HCT116 (cell line): ENCODE results near the gene PAX6. TPM values are rescaled to one million over a fixed set of nuclear protein-coding genes. Genes with fewer than 3 reads are reported as not detected.

Source experiments
- ATAC-seq: fragments of 200-7000 bp; cut with Tn5 transposase; 2 replicates; pipeline ENCODE4 v1.9.1; 2020; ENCODE audit warnings: mild to moderate bottlenecking, moderate library complexity
- BruUV-seq: library from RNA; stranded (reverse); fragments of 400-500 nt; replicated peaks from 2 replicates; lab custom pipeline; 2021; lab: Mats Ljungman, UMichigan
- CTCF ChIA-PET: fragments of 300-600 bp; sonication (Branson Sonifier 250); formaldehyde crosslinking; loops from one replicate; lab custom pipeline; 2021; ENCODE audit warnings: antibody characterized with exemption; lab: Charles Lee
- POLR2A ChIA-PET: fragments of 300-600, 350-600 bp; sonication (Branson Sonifier 250); formaldehyde crosslinking; loops from one replicate; lab custom pipeline; 2021; ENCODE audit warnings: antibody characterized with exemption; lab: Charles Lee
- RAD21 ChIA-PET, 2 experiments: fragments of 300-600 bp; sonication (Branson Sonifier 250); formaldehyde crosslinking; loops; one replicate each; lab custom pipeline; 2023; ENCODE audit warnings: low total read pairs in 2 of 2; ENCODE audit not compliant: uncharacterized antibody in 2 of 2, unreplicated experiment in 2 of 2, low non-redundant PET in 1 of 2; lab: Charles Lee
- DNase-seq: peaks from one replicate; pipeline ENCODE4 v3.0.0-alpha.2; 2010; ENCODE audit warnings: low read depth, low spot score
- H2AFZ ChIP-seq: fragments of 200-600 bp; shearing (Covaris generic), sonication (generic); 2 replicates; pipeline ENCODE4 v1.6.1; 2017; ENCODE audit warnings: low read depth, mixed run types, mixed read lengths, antibody characterized with exemption, low read length; ENCODE audit not compliant: poor library complexity, severe bottlenecking
- H3K27ac ChIP-seq: 2 replicates; pipeline ENCODE4 v1.5.1; 2012; ENCODE audit warnings: low read depth, low read length
- H3K27me3 ChIP-seq: fragments of 200-600 bp; sonication (generic); 2 replicates; pipeline ENCODE4 v1.6.1; 2016; ENCODE audit warnings: mixed run types, low read length, mixed read lengths; ENCODE audit not compliant: insufficient read depth
- H3K36me3 ChIP-seq, 2 experiments: fragments of 200-500 bp in 1 of 2; fragments of 200-600 bp in 1 of 2; sonication (Bioruptor generic) in 1 of 2; sonication (generic) in 1 of 2; 2 replicates each; pipeline versions ENCODE4 v1.5.1 to v1.6.1; 2014 to 2016; ENCODE audit warnings: low read length in 2 of 2, inconsistent platforms in 1 of 2, mixed read lengths in 1 of 2, mixed run types in 1 of 2; ENCODE audit not compliant: insufficient read depth in 2 of 2, control insufficient read depth in 1 of 2
- H3K4me1 ChIP-seq, 2 experiments: fragments of 200-600 bp in 1 of 2; sonication (generic) in 1 of 2; 2 replicates each; pipeline versions ENCODE4 v1.5.1 to v1.6.1; 2012 to 2017; ENCODE audit warnings: low read length in 2 of 2, inconsistent platforms in 1 of 2, mild to moderate bottlenecking in 1 of 2, mixed read lengths in 1 of 2, mixed run types in 1 of 2, moderate library complexity in 1 of 2; ENCODE audit not compliant: insufficient read depth in 2 of 2, control insufficient read depth in 1 of 2
- H3K4me2 ChIP-seq: fragments of 200-600 bp; sonication (generic); 2 replicates; pipeline ENCODE4 v1.6.1; 2017; ENCODE audit warnings: mixed run types, low read length, mixed read lengths
- H3K4me3 ChIP-seq, 2 experiments: fragments of 200-600 bp in 1 of 2; sonication (generic) in 1 of 2; replicated peaks in 1 of 2; 2 replicates each; pipeline ENCODE4 v1.5.1; 2011 to 2016; ENCODE audit warnings: low read length in 2 of 2, control low read depth in 1 of 2, low read depth in 1 of 2, mild to moderate bottlenecking in 1 of 2, mixed read lengths in 1 of 2, mixed run types in 1 of 2
- H3K79me2 ChIP-seq: fragments of 200-600 bp; sonication (generic); 2 replicates; pipeline ENCODE4 v1.6.1; 2017; ENCODE audit warnings: mild to moderate bottlenecking, mixed run types, low read length, moderate library complexity, mixed read lengths; ENCODE audit not compliant: insufficient read depth
- H3K9ac ChIP-seq: fragments of 200-600 bp; sonication (generic); 2 replicates; pipeline ENCODE4 v1.6.1; 2016; ENCODE audit warnings: low read length, mixed read lengths
- H3K9me2 ChIP-seq: fragments of 200-600 bp; sonication (generic), shearing (Covaris generic); 2 replicates; pipeline ENCODE4 v1.6.1; 2017; ENCODE audit warnings: mixed run types, mild to moderate bottlenecking, moderate library complexity; ENCODE audit not compliant: insufficient read depth
- H3K9me3 ChIP-seq, 2 experiments: fragments of 200-500 bp in 1 of 2; fragments of 200-600 bp in 1 of 2; sonication (Bioruptor generic) in 1 of 2; sonication (generic) in 1 of 2; 2 replicates each; pipeline ENCODE4 v1.6.1; 2014 to 2017; ENCODE audit warnings: low read length in 2 of 2, mixed read lengths in 2 of 2, inconsistent platforms in 1 of 2, low read depth in 1 of 2, mild to moderate bottlenecking in 1 of 2, mixed run types in 1 of 2, moderate library complexity in 1 of 2; ENCODE audit not compliant: control insufficient read depth in 1 of 2, insufficient read depth in 1 of 2
- H4K20me1 ChIP-seq: fragments of 200-600 bp; sonication (generic), shearing (Covaris generic); 2 replicates; pipeline ENCODE4 v1.6.1; 2017; ENCODE audit warnings: mixed run types, mild to moderate bottlenecking, moderate library complexity; ENCODE audit not compliant: insufficient read depth
- CBX3 ChIP-seq: IDR thresholded peaks from 2 replicates; pipeline ENCODE4 v1.6.1; 2012; ENCODE audit warnings: low read depth
- EGR1 ChIP-seq: IDR thresholded peaks from 2 replicates; pipeline ENCODE4 v1.6.1; 2012; ENCODE audit warnings: low read depth
- ELF1 ChIP-seq: IDR thresholded peaks from 2 replicates; pipeline ENCODE4 v1.6.1; 2012; ENCODE audit warnings: low read depth, borderline replicate concordance
- EZH2 ChIP-seq: fragments of 200-600 bp; sonication (generic); IDR thresholded peaks from 2 replicates; pipeline ENCODE4 v1.6.1; 2017; ENCODE audit warnings: antibody characterized with exemption, mixed run types
- EZH2phosphoT487 ChIP-seq: fragments of 200-600 bp; IDR thresholded peaks from 2 replicates; pipeline ENCODE4 v1.6.1; 2018; ENCODE audit warnings: antibody characterized with exemption, borderline replicate concordance
- FOSL1 ChIP-seq: IDR thresholded peaks from 2 replicates; pipeline ENCODE4 v1.6.1; 2012; ENCODE audit warnings: low read depth
- JUND ChIP-seq: IDR thresholded peaks from 2 replicates; pipeline ENCODE4 v1.6.1; 2012
- POLR2A ChIP-seq: IDR thresholded peaks from 2 replicates; pipeline ENCODE4 v1.7.0; 2011; ENCODE audit warnings: borderline replicate concordance; ENCODE audit not compliant: insufficient read depth, insufficient read length; ENCODE audit errors: extremely low read depth
- RAD21 ChIP-seq: IDR thresholded peaks from 2 replicates; pipeline ENCODE4 v1.6.1; 2012; ENCODE audit warnings: low read depth, mild to moderate bottlenecking
- SIN3A ChIP-seq: IDR thresholded peaks from 2 replicates; pipeline ENCODE4 v1.6.1; 2012; ENCODE audit warnings: low read depth
- SP1 ChIP-seq: IDR thresholded peaks from 2 replicates; pipeline ENCODE4 v1.6.1; 2012; ENCODE audit warnings: low read depth
- SRF ChIP-seq: IDR thresholded peaks from 2 replicates; pipeline ENCODE4 v1.6.1; 2012; ENCODE audit warnings: low read depth
- YY1 ChIP-seq: IDR thresholded peaks from 2 replicates; pipeline ENCODE4 v1.6.1; 2011; ENCODE audit warnings: low read length, low read depth, moderate library complexity, mild to moderate bottlenecking; ENCODE audit not compliant: insufficient replicate concordance; ENCODE audit errors: extremely low read depth
- ZFX ChIP-seq: fragments of 450-650 bp; IDR thresholded peaks from 2 replicates; pipeline ENCODE4 v1.6.1; 2017
- ZNF274 ChIP-seq: fragments of 200-500 bp; sonication (Bioruptor generic); IDR thresholded peaks from 2 replicates; pipeline ENCODE4 v1.6.1; 2014; ENCODE audit warnings: mild to moderate bottlenecking, low read depth, low read length, inconsistent platforms
- intact Hi-C: fragments of 100-400 bp; cut with micrococcal nuclease; formaldehyde crosslinking; loops from 2 replicates; pipeline ENCODE4 v1.10.0; 2022
- total RNA-seq: library from RNA; stranded (reverse); gene quantifications from one replicate; pipeline ENCODE4 v1.2.1, GENCODE V29; 2021; ENCODE audit not compliant: unreplicated experiment
- TF ChIP-seq, protein P1 (sequence below): IDR thresholded peaks from 2 replicates; pipeline ENCODE4 v1.6.1; 2012
- TF ChIP-seq, protein P2 (sequence below): IDR thresholded peaks from 2 replicates; pipeline ENCODE4 v1.6.1; 2011; ENCODE audit warnings: mild to moderate bottlenecking, low read length, moderate library complexity; ENCODE audit not compliant: insufficient replicate concordance; ENCODE audit errors: extremely low read depth
- TF ChIP-seq, protein P3 (sequence below): IDR thresholded peaks from 2 replicates; pipeline ENCODE4 v1.6.1; 2012; ENCODE audit warnings: low read depth
- TF ChIP-seq, protein P4 (sequence below): IDR thresholded peaks from 2 replicates; pipeline ENCODE4 v1.6.1; 2012
- TF ChIP-seq, protein P5 (sequence below), 3 experiments: fragments of 200-600 bp in 1 of 3; sonication (generic) in 1 of 3; IDR thresholded peaks in 2 of 3; conservative IDR thresholded peaks in 1 of 3; 2 replicates each; pipeline ENCODE4 v1.5.1; 2012 to 2017; ENCODE audit warnings: low read depth in 2 of 3, low read length in 2 of 3, antibody characterized with exemption in 1 of 3, borderline replicate concordance in 1 of 3, control low read depth in 1 of 3, mild to moderate bottlenecking in 1 of 3, mixed read lengths in 1 of 3, mixed run types in 1 of 3, moderate library complexity in 1 of 3; ENCODE audit not compliant: insufficient read depth in 1 of 3

The PAX6 gene
- total RNA-seq, 1 experiment from 2014 or later, result 5.3 TPM

DNA sequence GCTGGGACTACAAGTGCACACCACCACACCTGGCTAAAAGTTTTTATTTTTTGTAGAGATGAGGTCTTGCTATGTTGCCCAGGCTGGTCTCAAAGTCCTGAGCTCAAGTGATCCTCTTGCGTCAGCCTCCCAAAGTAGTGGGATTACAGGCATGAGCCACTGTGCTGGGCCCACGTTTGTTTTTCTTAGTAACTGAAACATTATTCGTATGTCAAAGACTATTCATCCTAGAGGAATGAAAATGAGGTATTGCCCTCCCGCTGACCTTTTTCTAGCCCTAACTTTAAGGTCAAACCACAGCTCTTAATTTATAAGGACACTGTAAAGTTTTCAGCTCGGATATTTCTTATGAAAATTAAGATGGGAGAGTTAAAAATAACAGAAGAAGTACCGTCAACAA, 33.2 kb upstream of the PAX6 start:
- Histone ChIP-seq H3K27ac (no peak overlapping the region), H4K20me1 (no peaks in the 10 kb centered on the region), H3K9me2 (no peaks in the 10 kb centered on the region), H3K9ac (no peak overlapping the region), H3K4me2 (no peak overlapping the region)
- CTCF ChIA-PET, result no interaction called here
- intact Hi-C loops, result no loop called here
- POLR2A ChIA-PET, result no interaction called here
- TF ChIP-seq EZH2, result no peak
- TF ChIP-seq, protein P1, sequence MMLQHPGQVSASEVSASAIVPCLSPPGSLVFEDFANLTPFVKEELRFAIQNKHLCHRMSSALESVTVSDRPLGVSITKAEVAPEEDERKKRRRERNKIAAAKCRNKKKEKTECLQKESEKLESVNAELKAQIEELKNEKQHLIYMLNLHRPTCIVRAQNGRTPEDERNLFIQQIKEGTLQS, result no peak
- TF ChIP-seq JUND, result no peak
- TF ChIP-seq, protein P2, sequence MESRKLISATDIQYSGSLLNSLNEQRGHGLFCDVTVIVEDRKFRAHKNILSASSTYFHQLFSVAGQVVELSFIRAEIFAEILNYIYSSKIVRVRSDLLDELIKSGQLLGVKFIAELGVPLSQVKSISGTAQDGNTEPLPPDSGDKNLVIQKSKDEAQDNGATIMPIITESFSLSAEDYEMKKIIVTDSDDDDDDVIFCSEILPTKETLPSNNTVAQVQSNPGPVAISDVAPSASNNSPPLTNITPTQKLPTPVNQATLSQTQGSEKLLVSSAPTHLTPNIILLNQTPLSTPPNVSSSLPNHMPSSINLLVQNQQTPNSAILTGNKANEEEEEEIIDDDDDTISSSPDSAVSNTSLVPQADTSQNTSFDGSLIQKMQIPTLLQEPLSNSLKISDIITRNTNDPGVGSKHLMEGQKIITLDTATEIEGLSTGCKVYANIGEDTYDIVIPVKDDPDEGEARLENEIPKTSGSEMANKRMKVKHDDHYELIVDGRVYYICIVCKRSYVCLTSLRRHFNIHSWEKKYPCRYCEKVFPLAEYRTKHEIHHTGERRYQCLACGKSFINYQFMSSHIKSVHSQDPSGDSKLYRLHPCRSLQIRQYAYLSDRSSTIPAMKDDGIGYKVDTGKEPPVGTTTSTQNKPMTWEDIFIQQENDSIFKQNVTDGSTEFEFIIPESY, result no peak
- no peak for TF ChIP-seq ZNF274
- TF ChIP-seq FOSL1, result no peak
- TF ChIP-seq SIN3A, result no peak
- no peak for TF ChIP-seq ZFX
- no peak for TF ChIP-seq RAD21
- TF ChIP-seq, protein P3, sequence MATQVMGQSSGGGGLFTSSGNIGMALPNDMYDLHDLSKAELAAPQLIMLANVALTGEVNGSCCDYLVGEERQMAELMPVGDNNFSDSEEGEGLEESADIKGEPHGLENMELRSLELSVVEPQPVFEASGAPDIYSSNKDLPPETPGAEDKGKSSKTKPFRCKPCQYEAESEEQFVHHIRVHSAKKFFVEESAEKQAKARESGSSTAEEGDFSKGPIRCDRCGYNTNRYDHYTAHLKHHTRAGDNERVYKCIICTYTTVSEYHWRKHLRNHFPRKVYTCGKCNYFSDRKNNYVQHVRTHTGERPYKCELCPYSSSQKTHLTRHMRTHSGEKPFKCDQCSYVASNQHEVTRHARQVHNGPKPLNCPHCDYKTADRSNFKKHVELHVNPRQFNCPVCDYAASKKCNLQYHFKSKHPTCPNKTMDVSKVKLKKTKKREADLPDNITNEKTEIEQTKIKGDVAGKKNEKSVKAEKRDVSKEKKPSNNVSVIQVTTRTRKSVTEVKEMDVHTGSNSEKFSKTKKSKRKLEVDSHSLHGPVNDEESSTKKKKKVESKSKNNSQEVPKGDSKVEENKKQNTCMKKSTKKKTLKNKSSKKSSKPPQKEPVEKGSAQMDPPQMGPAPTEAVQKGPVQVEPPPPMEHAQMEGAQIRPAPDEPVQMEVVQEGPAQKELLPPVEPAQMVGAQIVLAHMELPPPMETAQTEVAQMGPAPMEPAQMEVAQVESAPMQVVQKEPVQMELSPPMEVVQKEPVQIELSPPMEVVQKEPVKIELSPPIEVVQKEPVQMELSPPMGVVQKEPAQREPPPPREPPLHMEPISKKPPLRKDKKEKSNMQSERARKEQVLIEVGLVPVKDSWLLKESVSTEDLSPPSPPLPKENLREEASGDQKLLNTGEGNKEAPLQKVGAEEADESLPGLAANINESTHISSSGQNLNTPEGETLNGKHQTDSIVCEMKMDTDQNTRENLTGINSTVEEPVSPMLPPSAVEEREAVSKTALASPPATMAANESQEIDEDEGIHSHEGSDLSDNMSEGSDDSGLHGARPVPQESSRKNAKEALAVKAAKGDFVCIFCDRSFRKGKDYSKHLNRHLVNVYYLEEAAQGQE, result no peak
- TF ChIP-seq, protein P4, sequence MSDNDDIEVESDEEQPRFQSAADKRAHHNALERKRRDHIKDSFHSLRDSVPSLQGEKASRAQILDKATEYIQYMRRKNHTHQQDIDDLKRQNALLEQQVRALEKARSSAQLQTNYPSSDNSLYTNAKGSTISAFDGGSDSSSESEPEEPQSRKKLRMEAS, result no peak
- no peak for TF ChIP-seq POLR2A
- TF ChIP-seq EZH2phosphoT487, result no peak
- TF ChIP-seq, protein P5, sequence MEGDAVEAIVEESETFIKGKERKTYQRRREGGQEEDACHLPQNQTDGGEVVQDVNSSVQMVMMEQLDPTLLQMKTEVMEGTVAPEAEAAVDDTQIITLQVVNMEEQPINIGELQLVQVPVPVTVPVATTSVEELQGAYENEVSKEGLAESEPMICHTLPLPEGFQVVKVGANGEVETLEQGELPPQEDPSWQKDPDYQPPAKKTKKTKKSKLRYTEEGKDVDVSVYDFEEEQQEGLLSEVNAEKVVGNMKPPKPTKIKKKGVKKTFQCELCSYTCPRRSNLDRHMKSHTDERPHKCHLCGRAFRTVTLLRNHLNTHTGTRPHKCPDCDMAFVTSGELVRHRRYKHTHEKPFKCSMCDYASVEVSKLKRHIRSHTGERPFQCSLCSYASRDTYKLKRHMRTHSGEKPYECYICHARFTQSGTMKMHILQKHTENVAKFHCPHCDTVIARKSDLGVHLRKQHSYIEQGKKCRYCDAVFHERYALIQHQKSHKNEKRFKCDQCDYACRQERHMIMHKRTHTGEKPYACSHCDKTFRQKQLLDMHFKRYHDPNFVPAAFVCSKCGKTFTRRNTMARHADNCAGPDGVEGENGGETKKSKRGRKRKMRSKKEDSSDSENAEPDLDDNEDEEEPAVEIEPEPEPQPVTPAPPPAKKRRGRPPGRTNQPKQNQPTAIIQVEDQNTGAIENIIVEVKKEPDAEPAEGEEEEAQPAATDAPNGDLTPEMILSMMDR (IDR thresholded peaks at IDR 0.05 in 2 of 3, conservative IDR thresholded peaks at IDR 0.05 in 1 of 3; ENCODE audit: borderline replicate concordance in 1 of 3, insufficient read depth in 1 of 3, low read depth in 2 of 3, low read length in 2 of 3), result no peak
- TF ChIP-seq CBX3, result no peak
- TF ChIP-seq ELF1, result no peak
- no peak for TF ChIP-seq SP1
- TF ChIP-seq YY1, result no peak
- TF ChIP-seq SRF, result no peak
- no peak for TF ChIP-seq EGR1
- TF ChIP-seq, all 23 proteins: peak for 0
- Histone ChIP-seq H2AFZ (no peak overlapping the region), H3K27me3 (0 out of 2 replicates have a peak, but pooled peaks cover 3% of the 10 kb centered on the region), H3K4me3 (no peak overlapping the region), H3K9me3 (no peaks in the 10 kb centered on the region), H3K79me2 (no peaks in the 10 kb centered on the region), H3K4me1 (no peaks in the 10 kb centered on the region), H3K36me3 (no peaks in the 10 kb centered on the region)
- RAD21 ChIA-PET, result no interaction called here
- no peak for DNase-seq
- BruUV-seq, result no TSS peak
- ATAC-seq, result no peak
